Measurements from ENCODE around the gene LSM2. TPM values are rescaled to one million over a fixed set of nuclear protein-coding genes. Genes with fewer than 3 reads are reported as not detected.
A peak's percentile ranks its signal among the peaks of the same experiment; 100 is the strongest.

Gene LSM2
- total and polyA plus RNA-seq, 9 of the 15 experiments (the other 6 are each of a cell fraction or from before 2014, with no cell fraction given), result 154 to 407 (median 223) TPM

DNA sequence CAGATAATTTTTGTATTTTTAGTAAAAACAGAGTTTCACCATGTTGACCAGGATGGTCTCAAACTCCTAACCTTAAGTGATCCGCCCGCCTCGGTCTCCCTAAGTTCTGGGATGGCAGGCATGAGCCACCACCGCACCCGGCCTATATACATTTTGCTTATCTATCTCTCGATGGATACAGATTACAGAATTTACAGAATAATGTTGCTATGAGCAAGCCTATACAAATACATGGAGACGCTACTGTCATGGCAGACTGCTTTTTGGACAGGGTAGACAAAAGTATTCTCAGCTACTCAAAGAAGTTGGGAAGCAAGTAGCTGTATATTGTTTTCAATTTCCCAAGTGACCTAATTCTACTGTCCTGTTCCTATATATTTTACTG is 6.7 kb upstream of the LSM2 start (continued):
- TF ChIP-seq, protein P1, sequence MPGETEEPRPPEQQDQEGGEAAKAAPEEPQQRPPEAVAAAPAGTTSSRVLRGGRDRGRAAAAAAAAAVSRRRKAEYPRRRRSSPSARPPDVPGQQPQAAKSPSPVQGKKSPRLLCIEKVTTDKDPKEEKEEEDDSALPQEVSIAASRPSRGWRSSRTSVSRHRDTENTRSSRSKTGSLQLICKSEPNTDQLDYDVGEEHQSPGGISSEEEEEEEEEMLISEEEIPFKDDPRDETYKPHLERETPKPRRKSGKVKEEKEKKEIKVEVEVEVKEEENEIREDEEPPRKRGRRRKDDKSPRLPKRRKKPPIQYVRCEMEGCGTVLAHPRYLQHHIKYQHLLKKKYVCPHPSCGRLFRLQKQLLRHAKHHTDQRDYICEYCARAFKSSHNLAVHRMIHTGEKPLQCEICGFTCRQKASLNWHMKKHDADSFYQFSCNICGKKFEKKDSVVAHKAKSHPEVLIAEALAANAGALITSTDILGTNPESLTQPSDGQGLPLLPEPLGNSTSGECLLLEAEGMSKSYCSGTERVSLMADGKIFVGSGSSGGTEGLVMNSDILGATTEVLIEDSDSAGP (CRISPR knock-in tag; IDR thresholded peaks at IDR 0.05), result no peak
- TF ChIP-seq, protein P2, sequence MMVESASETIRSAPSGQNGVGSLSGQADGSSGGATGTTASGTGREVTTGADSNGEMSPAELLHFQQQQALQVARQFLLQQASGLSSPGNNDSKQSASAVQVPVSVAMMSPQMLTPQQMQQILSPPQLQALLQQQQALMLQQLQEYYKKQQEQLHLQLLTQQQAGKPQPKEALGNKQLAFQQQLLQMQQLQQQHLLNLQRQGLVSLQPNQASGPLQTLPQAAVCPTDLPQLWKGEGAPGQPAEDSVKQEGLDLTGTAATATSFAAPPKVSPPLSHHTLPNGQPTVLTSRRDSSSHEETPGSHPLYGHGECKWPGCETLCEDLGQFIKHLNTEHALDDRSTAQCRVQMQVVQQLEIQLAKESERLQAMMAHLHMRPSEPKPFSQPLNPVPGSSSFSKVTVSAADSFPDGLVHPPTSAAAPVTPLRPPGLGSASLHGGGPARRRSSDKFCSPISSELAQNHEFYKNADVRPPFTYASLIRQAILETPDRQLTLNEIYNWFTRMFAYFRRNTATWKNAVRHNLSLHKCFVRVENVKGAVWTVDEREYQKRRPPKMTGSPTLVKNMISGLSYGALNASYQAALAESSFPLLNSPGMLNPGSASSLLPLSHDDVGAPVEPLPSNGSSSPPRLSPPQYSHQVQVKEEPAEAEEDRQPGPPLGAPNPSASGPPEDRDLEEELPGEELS (CRISPR knock-in tag; IDR thresholded peaks at IDR 0.05; ENCODE audit: borderline replicate concordance), result 0 out of 2 replicates have a peak, but pooled peaks have one; percentile 44
- TF ChIP-seq LEF1 (IDR thresholded peaks at IDR 0.05), result no peak
- no peak for TF ChIP-seq EZH2 (IDR thresholded peaks at IDR 0.05; ENCODE audit: borderline replicate concordance, low read depth, low read length)
- no peak for TF ChIP-seq MYC (IDR thresholded peaks at IDR 0.05; ENCODE audit: low read depth, low read length)
- no peak for TF ChIP-seq MYC (CRISPR knock-in tag; IDR thresholded peaks at IDR 0.05; ENCODE audit: borderline replicate concordance, low read depth)
- TF ChIP-seq, protein P3, sequence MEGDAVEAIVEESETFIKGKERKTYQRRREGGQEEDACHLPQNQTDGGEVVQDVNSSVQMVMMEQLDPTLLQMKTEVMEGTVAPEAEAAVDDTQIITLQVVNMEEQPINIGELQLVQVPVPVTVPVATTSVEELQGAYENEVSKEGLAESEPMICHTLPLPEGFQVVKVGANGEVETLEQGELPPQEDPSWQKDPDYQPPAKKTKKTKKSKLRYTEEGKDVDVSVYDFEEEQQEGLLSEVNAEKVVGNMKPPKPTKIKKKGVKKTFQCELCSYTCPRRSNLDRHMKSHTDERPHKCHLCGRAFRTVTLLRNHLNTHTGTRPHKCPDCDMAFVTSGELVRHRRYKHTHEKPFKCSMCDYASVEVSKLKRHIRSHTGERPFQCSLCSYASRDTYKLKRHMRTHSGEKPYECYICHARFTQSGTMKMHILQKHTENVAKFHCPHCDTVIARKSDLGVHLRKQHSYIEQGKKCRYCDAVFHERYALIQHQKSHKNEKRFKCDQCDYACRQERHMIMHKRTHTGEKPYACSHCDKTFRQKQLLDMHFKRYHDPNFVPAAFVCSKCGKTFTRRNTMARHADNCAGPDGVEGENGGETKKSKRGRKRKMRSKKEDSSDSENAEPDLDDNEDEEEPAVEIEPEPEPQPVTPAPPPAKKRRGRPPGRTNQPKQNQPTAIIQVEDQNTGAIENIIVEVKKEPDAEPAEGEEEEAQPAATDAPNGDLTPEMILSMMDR (IDR thresholded peaks at IDR 0.05 in 2 of 3, conservative IDR thresholded peaks at IDR 0.05 in 1 of 3; ENCODE audit: insufficient read depth in 2 of 3, low read depth in 1 of 3, low read length in 3 of 3), result no peak
- no peak for TF ChIP-seq HNRNPL (IDR thresholded peaks at IDR 0.05; ENCODE audit: low read depth, low read length)
- TF ChIP-seq RFX1 (IDR thresholded peaks at IDR 0.05), result no peak
- TF ChIP-seq ILK (tag; IDR thresholded peaks at IDR 0.05; ENCODE audit: borderline replicate concordance, low read depth), result peak; percentile 67
- 0 out of 2 replicates have a peak, but pooled peaks have one; percentile 46 for TF ChIP-seq ZNF766 (CRISPR knock-in tag; conservative IDR thresholded peaks at IDR 0.05)
- no peak for TF ChIP-seq ADNP (tag; IDR thresholded peaks at IDR 0.05)
- TF ChIP-seq, protein P4, sequence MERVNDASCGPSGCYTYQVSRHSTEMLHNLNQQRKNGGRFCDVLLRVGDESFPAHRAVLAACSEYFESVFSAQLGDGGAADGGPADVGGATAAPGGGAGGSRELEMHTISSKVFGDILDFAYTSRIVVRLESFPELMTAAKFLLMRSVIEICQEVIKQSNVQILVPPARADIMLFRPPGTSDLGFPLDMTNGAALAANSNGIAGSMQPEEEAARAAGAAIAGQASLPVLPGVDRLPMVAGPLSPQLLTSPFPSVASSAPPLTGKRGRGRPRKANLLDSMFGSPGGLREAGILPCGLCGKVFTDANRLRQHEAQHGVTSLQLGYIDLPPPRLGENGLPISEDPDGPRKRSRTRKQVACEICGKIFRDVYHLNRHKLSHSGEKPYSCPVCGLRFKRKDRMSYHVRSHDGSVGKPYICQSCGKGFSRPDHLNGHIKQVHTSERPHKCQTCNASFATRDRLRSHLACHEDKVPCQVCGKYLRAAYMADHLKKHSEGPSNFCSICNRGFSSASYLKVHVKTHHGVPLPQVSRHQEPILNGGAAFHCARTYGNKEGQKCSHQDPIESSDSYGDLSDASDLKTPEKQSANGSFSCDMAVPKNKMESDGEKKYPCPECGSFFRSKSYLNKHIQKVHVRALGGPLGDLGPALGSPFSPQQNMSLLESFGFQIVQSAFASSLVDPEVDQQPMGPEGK (CRISPR knock-in tag; IDR thresholded peaks at IDR 0.05; ENCODE audit: borderline replicate concordance), result no peak
- TF ChIP-seq ZFP1 (CRISPR knock-in tag; IDR thresholded peaks at IDR 0.05), result no peak
- no peak for TF ChIP-seq ZNF140 (CRISPR knock-in tag; IDR thresholded peaks at IDR 0.05)
- TF ChIP-seq, protein P5, sequence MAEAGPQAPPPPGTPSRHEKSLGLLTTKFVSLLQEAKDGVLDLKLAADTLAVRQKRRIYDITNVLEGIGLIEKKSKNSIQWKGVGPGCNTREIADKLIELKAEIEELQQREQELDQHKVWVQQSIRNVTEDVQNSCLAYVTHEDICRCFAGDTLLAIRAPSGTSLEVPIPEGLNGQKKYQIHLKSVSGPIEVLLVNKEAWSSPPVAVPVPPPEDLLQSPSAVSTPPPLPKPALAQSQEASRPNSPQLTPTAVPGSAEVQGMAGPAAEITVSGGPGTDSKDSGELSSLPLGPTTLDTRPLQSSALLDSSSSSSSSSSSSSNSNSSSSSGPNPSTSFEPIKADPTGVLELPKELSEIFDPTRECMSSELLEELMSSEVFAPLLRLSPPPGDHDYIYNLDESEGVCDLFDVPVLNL (CRISPR knock-in tag; IDR thresholded peaks at IDR 0.05; ENCODE audit: low read depth), result no peak
- no peak for TF ChIP-seq FOXA3 (CRISPR knock-in tag; conservative IDR thresholded peaks at IDR 0.05 in 1 of 2, IDR thresholded peaks at IDR 0.05 in 1 of 2)
- TF ChIP-seq EGR1 (conservative IDR thresholded peaks at IDR 0.05), result no peak
- peak; percentile 49; the same call in 1 of the 2 replicates for TF ChIP-seq ZNF175 (CRISPR knock-in tag; IDR thresholded peaks at IDR 0.05; ENCODE audit: low read depth)
